Brain microvascular endothelial cell (primary cell): ENCODE data around the gene SIGLEC8.

ENCODE experiments used
- DNase-seq: peaks from one replicate; pipeline ENCODE4 v3.0.0-alpha.2; 2020
- H3K27ac ChIP-seq: fragments of 250-450 bp; sonication (Bioruptor Pico); 2 replicates; pipeline ENCODE4 v1.5.1; 2020; ENCODE audit warnings: mild to moderate bottlenecking, moderate library complexity
- H3K27me3 ChIP-seq: fragments of 250-450 bp; sonication (Bioruptor Pico); replicated peaks from 2 replicates; pipeline ENCODE4 v1.5.1; 2020; ENCODE audit warnings: mild to moderate bottlenecking
- H3K36me3 ChIP-seq: fragments of 250-450 bp; sonication (Bioruptor Pico); replicated peaks from 2 replicates; pipeline ENCODE4 v1.5.1; 2020; ENCODE audit warnings: mild to moderate bottlenecking
- H3K4me3 ChIP-seq: 2 replicates; pipeline ENCODE4 v1.5.1; 2011; ENCODE audit warnings: low read depth, mild to moderate bottlenecking, control low read depth, low read length, moderate library complexity
- CTCF ChIP-seq: IDR thresholded peaks from 2 replicates; pipeline ENCODE4 v1.5.1; 2011; ENCODE audit warnings: low read depth, mild to moderate bottlenecking, moderate library complexity, low read length, control low read depth, inconsistent platforms; ENCODE audit errors: missing control alignments
- in situ Hi-C: cut with HindIII; loops from 2 replicates; pipeline ENCODE4 v1.10.0; 2017; ENCODE audit warnings: low sequenced_read_pairs, low pct_ligation_motif_present

SIGLEC8 gene

GRCh38 chr19:51471527-51471926, 13.3 kb upstream of the SIGLEC8 start:
- TF ChIP-seq CTCF = no peak
- DNase-seq = no peak
- no peaks in the 10 kb centered on the region for H3K36me3 ChIP-seq
- no peak overlapping the region for H3K27ac ChIP-seq
- no peaks in the 10 kb centered on the region for H3K27me3 ChIP-seq
- in situ Hi-C loops = no loop called here
- no peak overlapping the region for H3K4me3 ChIP-seq

GRCh38 chr19:51470966-51471365, 12.7 kb upstream of the SIGLEC8 start:
- no peak for DNase-seq
- TF ChIP-seq CTCF = no peak
- in situ Hi-C loops = no loop called here
- Histone ChIP-seq H3K27ac (no peak overlapping the region), H3K27me3 (no peaks in the 10 kb centered on the region), H3K36me3 (no peaks in the 10 kb centered on the region), H3K4me3 (no peak overlapping the region)

GRCh38 chr19:51469629-51470028, 11.4 kb upstream of the SIGLEC8 start:
- no peaks in the 10 kb centered on the region for H3K27me3 ChIP-seq

GRCh38 chr19:51469162-51469561, 10.9 kb upstream of the SIGLEC8 start:
- H3K36me3 ChIP-seq = no peaks in the 10 kb centered on the region
- no peaks in the 10 kb centered on the region for H3K27me3 ChIP-seq
- H3K4me3 ChIP-seq = no peak overlapping the region
- DNase-seq = no peak
- no peak for TF ChIP-seq CTCF
- in situ Hi-C loops = no loop called here
- H3K27ac ChIP-seq = no peak overlapping the region

More at GRCh38 chr19:51469629-51470028, 11.4 kb upstream of the SIGLEC8 start:
- in situ Hi-C loops = no loop called here
- TF ChIP-seq CTCF = no peak
- H3K36me3 ChIP-seq = no peaks in the 10 kb centered on the region
- H3K4me3 ChIP-seq = no peak overlapping the region
- H3K27ac ChIP-seq = no peak overlapping the region
- no peak for DNase-seq

- H3K27ac ChIP-seq = no peak overlapping the region
- in situ Hi-C loops = no loop called here
- TF ChIP-seq CTCF = no peak
- H3K36me3 ChIP-seq = no peaks in the 10 kb centered on the region
- DNase-seq = no peak
- no peaks in the 10 kb centered on the region for H3K27me3 ChIP-seq
- H3K4me3 ChIP-seq = no peak overlapping the region
These were observed 10.3 kb upstream of the SIGLEC8 start for GRCh38 chr19:51468545-51468920.

GRCh38 chr19:51467864-51468544, 9.8 kb upstream of the SIGLEC8 start:
- no peaks in the 10 kb centered on the region for H3K27me3 ChIP-seq
- no peak for TF ChIP-seq CTCF
- no peak for DNase-seq
- H3K27ac ChIP-seq = no peak overlapping the region
- H3K36me3 ChIP-seq = no peaks in the 10 kb centered on the region
- no peak overlapping the region for H3K4me3 ChIP-seq
- in situ Hi-C loops = no loop called here
